ENCODE measurements around the gene CD151. TPM values are rescaled to one million over a fixed set of nuclear protein-coding genes. Genes with fewer than 3 reads are reported as not detected.

Gene CD151
- total RNA-seq, 1 donor: 311 TPM

DNA sequence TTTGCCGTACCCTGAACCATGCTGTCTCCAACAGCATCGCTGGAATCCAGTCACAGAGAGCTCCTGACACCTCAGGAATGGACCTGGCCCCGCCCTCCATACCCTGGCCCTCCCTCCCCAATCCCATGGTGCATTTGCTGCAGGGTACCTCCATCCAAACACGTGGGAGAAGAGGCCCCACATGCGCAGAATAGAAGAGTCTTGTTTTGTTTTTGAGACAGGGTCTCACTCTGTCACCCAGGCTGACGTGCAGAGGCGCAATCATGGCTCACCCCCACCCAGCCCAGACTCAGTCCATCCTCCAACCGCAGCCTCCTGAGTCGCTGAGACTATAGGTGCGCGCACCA, 16.3 kb upstream of the CD151 start:
- TF ChIP-seq, protein P1, sequence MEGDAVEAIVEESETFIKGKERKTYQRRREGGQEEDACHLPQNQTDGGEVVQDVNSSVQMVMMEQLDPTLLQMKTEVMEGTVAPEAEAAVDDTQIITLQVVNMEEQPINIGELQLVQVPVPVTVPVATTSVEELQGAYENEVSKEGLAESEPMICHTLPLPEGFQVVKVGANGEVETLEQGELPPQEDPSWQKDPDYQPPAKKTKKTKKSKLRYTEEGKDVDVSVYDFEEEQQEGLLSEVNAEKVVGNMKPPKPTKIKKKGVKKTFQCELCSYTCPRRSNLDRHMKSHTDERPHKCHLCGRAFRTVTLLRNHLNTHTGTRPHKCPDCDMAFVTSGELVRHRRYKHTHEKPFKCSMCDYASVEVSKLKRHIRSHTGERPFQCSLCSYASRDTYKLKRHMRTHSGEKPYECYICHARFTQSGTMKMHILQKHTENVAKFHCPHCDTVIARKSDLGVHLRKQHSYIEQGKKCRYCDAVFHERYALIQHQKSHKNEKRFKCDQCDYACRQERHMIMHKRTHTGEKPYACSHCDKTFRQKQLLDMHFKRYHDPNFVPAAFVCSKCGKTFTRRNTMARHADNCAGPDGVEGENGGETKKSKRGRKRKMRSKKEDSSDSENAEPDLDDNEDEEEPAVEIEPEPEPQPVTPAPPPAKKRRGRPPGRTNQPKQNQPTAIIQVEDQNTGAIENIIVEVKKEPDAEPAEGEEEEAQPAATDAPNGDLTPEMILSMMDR (IDR thresholded peaks at IDR 0.05; ENCODE audit: insufficient read depth, low read length): no peak
- DNase-seq (ENCODE audit: low read depth): no peak

DNA sequence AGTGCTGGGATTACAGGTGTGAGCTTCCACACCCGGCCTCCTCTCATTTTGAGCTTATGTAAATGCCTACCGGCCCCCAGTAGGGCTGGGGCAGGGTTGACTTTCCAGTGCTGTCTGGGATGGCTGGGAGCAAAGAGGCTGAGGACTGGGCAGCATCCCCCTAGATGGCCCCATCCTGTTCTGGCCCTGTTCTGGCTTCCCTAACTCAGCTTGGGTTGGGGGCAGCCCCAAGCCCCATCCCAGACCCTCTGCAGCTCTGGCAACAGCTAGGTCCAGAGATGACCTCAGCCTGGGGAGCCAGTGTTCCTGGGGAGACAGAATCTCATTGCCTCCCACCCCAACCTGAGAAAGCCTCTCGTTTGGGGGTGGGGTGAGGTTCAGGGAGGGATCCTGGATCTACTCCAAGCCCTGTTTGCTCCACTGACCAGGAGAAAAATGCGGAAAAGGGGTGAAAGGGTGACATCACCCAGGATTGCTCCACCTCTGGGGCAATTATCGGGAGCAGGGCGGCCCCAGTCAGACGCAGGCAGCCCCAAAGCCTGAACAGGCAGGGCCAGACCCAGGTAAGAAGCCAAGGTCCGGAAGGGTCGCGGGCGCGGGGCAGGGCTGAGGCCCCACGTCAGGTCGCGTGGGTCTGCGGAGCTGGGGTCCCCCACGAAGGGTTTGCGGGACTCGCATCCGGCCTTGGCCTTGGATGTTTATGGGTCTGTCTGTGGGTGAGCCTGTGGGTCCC, 14.2 kb upstream of the CD151 start, which contains the start of gene PNPLA2:
Gene PNPLA2 (plus strand): TSS at position 519 of the 733 bp plus-strand sequence. CDS start 805 bp downstream, outside the sequence.
- peak; percentile 76 for DNase-seq (ENCODE audit: low read depth)
- H3K4me3 ChIP-seq (ENCODE audit: low read depth, low read length): peak within 1 kb of the TSS; percentile 88
- TF ChIP-seq, protein P1 (IDR thresholded peaks at IDR 0.05; ENCODE audit: insufficient read depth, low read length): no peak

More for the DNA sequence above, 16.3 kb upstream of the CD151 start:
- H3K4me3 ChIP-seq (ENCODE audit: low read depth, low read length): no peak overlapping the region

DNA sequence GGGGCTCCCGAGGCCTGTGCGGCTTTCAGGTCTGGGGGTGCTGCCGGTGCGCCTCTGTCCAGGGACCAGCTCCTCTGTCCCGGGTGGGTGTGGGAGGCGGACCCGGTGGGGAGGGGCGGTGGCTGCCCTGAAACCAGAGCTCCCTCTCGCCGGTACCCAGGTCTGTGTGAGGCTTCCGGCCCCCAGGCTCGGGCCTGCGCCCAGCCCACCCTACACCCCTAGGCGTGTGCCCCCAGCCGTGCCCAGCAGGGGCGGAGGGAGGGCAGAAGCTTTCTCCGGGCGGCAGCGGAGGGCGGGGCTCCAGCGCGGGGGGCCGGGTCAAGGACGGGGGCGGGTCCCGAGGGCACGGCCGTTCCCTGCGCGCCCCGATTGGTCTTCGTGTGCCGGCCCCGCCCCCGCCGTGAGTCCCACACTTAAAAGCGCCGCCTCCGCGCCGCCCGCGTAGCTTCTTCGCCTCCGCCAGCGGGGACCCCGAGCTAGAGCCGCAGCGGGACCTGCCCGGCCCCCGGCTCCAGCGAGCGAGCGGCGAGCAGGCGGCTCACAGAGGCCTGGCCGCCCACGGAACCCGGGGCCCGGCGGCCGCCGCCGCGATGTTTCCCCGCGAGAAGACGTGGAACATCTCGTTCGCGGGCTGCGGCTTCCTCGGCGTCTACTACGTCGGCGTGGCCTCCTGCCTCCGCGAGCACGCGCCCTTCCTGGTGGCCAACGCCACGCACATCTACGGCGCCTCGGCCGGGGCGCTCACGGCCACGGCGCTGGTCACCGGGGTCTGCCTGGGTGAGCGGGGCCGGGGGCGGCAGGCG, 13.4 kb upstream of the CD151 start:
- peak; percentile 78 for DNase-seq (ENCODE audit: low read depth)
- peak overlapping the region; percentile 88 for H3K4me3 ChIP-seq (ENCODE audit: low read depth, low read length)
- TF ChIP-seq, protein P1 (IDR thresholded peaks at IDR 0.05; ENCODE audit: insufficient read depth, low read length): peak; percentile 27

DNA sequence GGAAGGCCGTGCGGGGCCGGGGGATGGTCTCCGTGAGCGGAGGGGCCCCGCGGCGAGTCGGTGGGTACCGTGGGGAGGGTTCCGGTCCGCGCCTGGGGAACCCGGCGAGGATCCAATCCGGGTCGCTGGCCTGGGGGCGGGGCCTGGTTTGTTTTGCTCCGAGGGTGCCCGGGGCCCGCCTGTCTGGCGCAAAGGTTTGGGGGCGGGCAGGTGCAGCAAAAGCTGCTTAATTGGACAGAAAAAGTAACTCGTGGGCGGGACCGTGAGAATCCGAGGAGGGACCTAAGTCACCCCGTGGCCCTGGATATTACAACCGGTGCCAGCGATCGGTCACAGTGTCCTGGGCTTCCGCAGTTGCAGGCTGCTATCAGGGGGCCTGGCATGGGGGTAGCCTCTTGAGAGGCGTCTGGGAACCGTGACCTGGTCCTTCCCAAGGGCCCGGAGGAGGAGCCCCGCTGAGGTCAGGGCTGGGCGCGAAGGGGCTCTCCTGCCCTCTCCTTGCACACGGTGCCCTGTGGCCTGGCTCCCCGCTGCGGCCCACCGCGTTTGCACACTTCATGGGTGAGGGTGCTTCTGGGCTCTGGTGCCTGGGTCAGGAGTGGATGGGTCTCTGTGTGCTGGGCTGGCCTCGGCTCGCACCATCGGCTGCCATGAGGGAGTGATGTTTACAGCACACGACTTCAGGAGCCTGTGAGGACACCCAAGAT, 12.7 kb upstream of the CD151 start:
- peak; percentile 43 for DNase-seq (ENCODE audit: low read depth)
- TF ChIP-seq, protein P1 (IDR thresholded peaks at IDR 0.05; ENCODE audit: insufficient read depth, low read length): no peak
- peak overlapping the region; percentile 88 for H3K4me3 ChIP-seq (ENCODE audit: low read depth, low read length)

DNA sequence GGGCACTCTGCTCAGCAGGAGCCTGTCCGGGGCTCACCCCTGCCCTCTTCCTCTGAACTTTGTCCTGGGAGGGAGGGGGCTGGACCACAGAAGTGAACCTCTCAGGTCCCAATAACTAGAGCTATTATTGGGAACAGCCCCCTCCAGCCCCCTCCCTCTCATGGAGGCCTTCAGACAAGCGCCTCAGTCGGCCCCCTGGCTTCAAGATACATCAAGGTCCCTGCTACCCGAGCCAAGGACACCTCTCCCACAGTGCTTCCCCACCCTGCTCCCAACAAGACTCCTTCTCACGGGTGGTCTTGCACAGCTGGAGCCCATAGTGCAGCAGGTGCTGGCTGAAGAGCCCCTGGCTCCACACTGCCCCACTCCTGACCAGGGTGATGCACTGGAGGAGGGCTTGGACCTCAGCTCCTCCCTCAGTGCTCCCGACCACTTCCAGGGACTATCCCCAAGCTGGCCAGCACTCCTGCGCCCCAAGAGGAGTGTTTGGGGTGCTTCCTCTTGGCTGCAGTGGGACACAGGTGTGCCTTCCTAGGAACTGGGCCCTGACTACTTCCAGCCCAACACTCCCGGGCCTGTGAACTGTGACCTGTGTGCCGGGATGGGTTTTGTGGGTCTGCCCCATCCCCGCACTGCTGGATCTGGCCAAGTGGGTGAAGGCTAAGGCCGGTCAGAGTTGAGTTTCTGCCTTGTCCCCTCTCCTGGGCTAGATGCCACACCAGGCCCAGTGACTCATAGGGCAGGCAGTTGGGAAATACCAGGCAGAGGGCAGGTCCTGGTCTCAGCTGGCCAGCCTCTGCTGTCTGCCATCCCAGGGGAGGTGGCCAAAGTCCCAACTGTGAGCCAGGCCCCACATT, 11.9 kb upstream of the CD151 start:
- TF ChIP-seq, protein P1 (IDR thresholded peaks at IDR 0.05; ENCODE audit: insufficient read depth, low read length): no peak
- H3K4me3 ChIP-seq (ENCODE audit: low read depth, low read length): peak overlapping the region; percentile 88
- DNase-seq (ENCODE audit: low read depth): peak; percentile 63
